Neural cell (in vitro differentiated cells): Measurements from ENCODE around the gene PLCH1. TPM values are rescaled to one million over a fixed set of nuclear protein-coding genes. Genes with fewer than 3 reads are reported as not detected.

ENCODE experiments used
- H2AFZ ChIP-seq: fragments of 200-600, 300-800 bp; sonication (generic), shearing (Covaris generic); 2 replicates; pipeline ENCODE4 v1.6.0; 2014; ENCODE audit warnings: low read depth, mild to moderate bottlenecking, antibody characterized with exemption, low read length, moderate library complexity
- H3F3A ChIP-seq: fragments of 200-600 bp; shearing (Covaris generic); 2 replicates; pipeline ENCODE4 v1.6.1; 2016; ENCODE audit warnings: mild to moderate bottlenecking, moderate library complexity, mixed read lengths, antibody characterized with exemption, low read length; ENCODE audit not compliant: insufficient read depth, poor library complexity, severe bottlenecking
- H3K27ac ChIP-seq: fragments of 200-600, 300-800 bp; sonication (generic), shearing (Covaris generic); 2 replicates; pipeline ENCODE4 v1.5.1; 2014; ENCODE audit warnings: mild to moderate bottlenecking, low read length, moderate library complexity
- H3K27me3 ChIP-seq: fragments of 300-800, 200-600 bp; sonication (generic), shearing (Covaris generic); 2 replicates; pipeline ENCODE4 v1.6.0; 2014; ENCODE audit warnings: mild to moderate bottlenecking, low read depth, low read length, moderate library complexity; ENCODE audit not compliant: insufficient read depth
- H3K36me3 ChIP-seq: fragments of 300-800, 200-600 bp; sonication (generic), shearing (Covaris generic); 2 replicates; pipeline ENCODE4 v1.5.1; 2014; ENCODE audit warnings: mild to moderate bottlenecking, antibody characterized with exemption, low read length, moderate library complexity; ENCODE audit not compliant: insufficient read depth
- H3K4me2 ChIP-seq: fragments of 300-800, 200-600 bp; sonication (generic), shearing (Covaris generic); 2 replicates; pipeline ENCODE4 v1.6.0; 2014; ENCODE audit warnings: mild to moderate bottlenecking, low read length
- H3K4me3 ChIP-seq: fragments of 300-800, 200-600 bp; sonication (generic), shearing (Covaris generic); 2 replicates; pipeline ENCODE4 v1.5.1; 2014; ENCODE audit warnings: mild to moderate bottlenecking, low read length, moderate library complexity
- H3K79me2 ChIP-seq: fragments of 200-600 bp; shearing (Covaris generic); replicated peaks from 2 replicates; pipeline ENCODE4 v1.6.0; 2014; ENCODE audit warnings: mild to moderate bottlenecking, low read length, moderate library complexity; ENCODE audit not compliant: insufficient read depth
- H3K9ac ChIP-seq: fragments of 300-800, 200-600 bp; sonication (generic), shearing (Covaris generic); 2 replicates; pipeline ENCODE4 v1.6.1; 2016; ENCODE audit warnings: mild to moderate bottlenecking, low read length, mixed read lengths
- H3K9me2 ChIP-seq: fragments of 200-600 bp; shearing (Covaris generic); 2 replicates; pipeline ENCODE4 v1.6.1; 2016; ENCODE audit warnings: mild to moderate bottlenecking, low read length, mixed read lengths; ENCODE audit not compliant: insufficient read depth
- H3K9me3 ChIP-seq: fragments of 200-600, 300-800 bp; sonication (generic), shearing (Covaris generic); 2 replicates; pipeline ENCODE4 v1.6.1; 2016; ENCODE audit warnings: mild to moderate bottlenecking, mixed run types, low read length, moderate library complexity, mixed read lengths
- H4K20me1 ChIP-seq: fragments of 200-600 bp; shearing (Covaris generic); 2 replicates; pipeline ENCODE4 v1.6.1; 2016; ENCODE audit warnings: mild to moderate bottlenecking, mixed run types; ENCODE audit not compliant: insufficient read depth
- CTCF ChIP-seq: fragments of 450-650 bp; IDR thresholded peaks from 2 replicates; pipeline ENCODE4 v1.5.1; 2014; ENCODE audit warnings: antibody characterized with exemption, mild to moderate bottlenecking, moderate library complexity; ENCODE audit not compliant: poor library complexity, severe bottlenecking
- EP300 ChIP-seq: fragments of 450-650 bp; conservative IDR thresholded peaks from 2 replicates; pipeline ENCODE4 v1.6.1; 2014; ENCODE audit warnings: antibody characterized with exemption, mild to moderate bottlenecking, moderate library complexity; ENCODE audit not compliant: poor library complexity, severe bottlenecking
- EZH2 ChIP-seq: fragments of 200-600, 300-800 bp; shearing (Covaris generic), sonication (generic); IDR thresholded peaks from 2 replicates; pipeline ENCODE4 v1.6.1; 2014; ENCODE audit warnings: antibody characterized with exemption, low read length, borderline replicate concordance, mild to moderate bottlenecking; ENCODE audit not compliant: insufficient read depth, poor library complexity, severe bottlenecking
- MXI1 ChIP-seq: fragments of 450-650 bp; conservative IDR thresholded peaks from 2 replicates; pipeline ENCODE4 v1.6.1; 2014; ENCODE audit warnings: antibody characterized with exemption, mild to moderate bottlenecking; ENCODE audit not compliant: poor library complexity, severe bottlenecking
- POLR2AphosphoS5 ChIP-seq: IDR thresholded peaks from 2 replicates; pipeline ENCODE4 v1.6.1; 2012
- RAD21 ChIP-seq: fragments of 450-650 bp; conservative IDR thresholded peaks from 2 replicates; pipeline ENCODE4 v1.6.1; 2014; ENCODE audit warnings: antibody characterized with exemption, mild to moderate bottlenecking, moderate library complexity
- REST ChIP-seq: IDR thresholded peaks from 2 replicates; pipeline ENCODE4 v1.6.1; 2012; ENCODE audit warnings: borderline replicate concordance
- SMC3 ChIP-seq: fragments of 450-650 bp; conservative IDR thresholded peaks from 2 replicates; pipeline ENCODE4 v1.6.1; 2014; ENCODE audit warnings: antibody characterized with exemption, mild to moderate bottlenecking, moderate library complexity; ENCODE audit not compliant: poor library complexity
- TAF1 ChIP-seq: IDR thresholded peaks from 2 replicates; pipeline ENCODE4 v1.6.1; 2012; ENCODE audit warnings: low read depth
- polyA plus RNA-seq: library from polyadenylated mRNA; depleted of rRNA; stranded (reverse); fragments of >200 nt; gene quantifications from 2 replicates; pipeline ENCODE4 v1.2.3, GENCODE V29; 2014

Gene PLCH1
- polyA plus RNA-seq, 1 donor from 2014 or later, result 13.5 TPM

- Histone ChIP-seq H3K9ac (no peak overlapping the region), H2AFZ (no peak overlapping the region), H3K27me3 (no peaks in the 10 kb centered on the region), H3K36me3 (no peaks in the 10 kb centered on the region), H3K4me2 (no peak overlapping the region), H3K27ac (no peak overlapping the region), H3F3A (no peaks in the 10 kb centered on the region), H3K4me3 (no peak overlapping the region), H3K9me2 (no peaks in the 10 kb centered on the region), H3K79me2 (no peaks in the 10 kb centered on the region), H3K9me3 (no peaks in the 10 kb centered on the region), H4K20me1 (no peaks in the 10 kb centered on the region)
- TF ChIP-seq SMC3, result no peak
- TF ChIP-seq EZH2, result no peak
- no peak for TF ChIP-seq CTCF
- TF ChIP-seq TAF1, result no peak
- TF ChIP-seq REST, result no peak
- no peak for TF ChIP-seq EP300
- TF ChIP-seq RAD21, result no peak
- TF ChIP-seq MXI1, result no peak
- TF ChIP-seq POLR2AphosphoS5, result no peak
These were observed 302.8 kb downstream of the PLCH1 start for GRCh38 chr3:155442072-155442471.

- no peak for TF ChIP-seq TAF1
- TF ChIP-seq MXI1, result no peak
- TF ChIP-seq CTCF, result no peak
- TF ChIP-seq EZH2, result no peak
- no peak for TF ChIP-seq POLR2AphosphoS5
- TF ChIP-seq RAD21, result no peak
- no peak for TF ChIP-seq SMC3
- no peaks in the 10 kb centered on the region for H3F3A ChIP-seq
These were observed 303.4 kb downstream of the PLCH1 start for GRCh38 chr3:155441506-155441905.

More at GRCh38 chr3:155441506-155441905, 303.4 kb downstream of the PLCH1 start:
- no peaks in the 10 kb centered on the region for H3K36me3 ChIP-seq
- H3K79me2 ChIP-seq, result no peaks in the 10 kb centered on the region
- H3K4me2 ChIP-seq, result no peak overlapping the region
- no peaks in the 10 kb centered on the region for H3K9me2 ChIP-seq
- no peaks in the 10 kb centered on the region for H3K9me3 ChIP-seq
- H4K20me1 ChIP-seq, result no peaks in the 10 kb centered on the region
- no peak overlapping the region for H3K9ac ChIP-seq
- H3K27me3 ChIP-seq, result no peaks in the 10 kb centered on the region
- no peak overlapping the region for H3K27ac ChIP-seq
- H2AFZ ChIP-seq, result no peak overlapping the region
- no peak overlapping the region for H3K4me3 ChIP-seq
